AG04449 (cell line): ENCODE results near the gene CLEC4F.

ENCODE experiments used
- CTCF ChIA-PET: fragments of 350-600 bp; formaldehyde crosslinking; extraction: SDS; loops from one replicate; lab custom pipeline; 2021; ENCODE audit warnings: antibody characterized with exemption; lab: Yijun Ruan, JAX
- POLR2A ChIA-PET: fragments of 400-600, 350-600 bp; formaldehyde crosslinking; extraction: SDS; loops from one replicate; lab custom pipeline; 2020; ENCODE audit warnings: antibody characterized with exemption, inconsistent platforms; lab: Yijun Ruan, JAX
- DNase-seq: peaks from one replicate; pipeline ENCODE4 v3.0.0-alpha.2; 2010; ENCODE audit warnings: low read depth, low spot score
- H3K4me3 ChIP-seq: 2 replicates; pipeline ENCODE4 v1.5.1; 2011; ENCODE audit warnings: low read depth, mild to moderate bottlenecking, control low read depth, low read length
- CTCF ChIP-seq: IDR thresholded peaks from one replicate; pipeline ENCODE4 v1.5.1; 2011; ENCODE audit warnings: mild to moderate bottlenecking, moderate library complexity, low read length, control low read depth, inconsistent platforms; ENCODE audit not compliant: insufficient read depth; ENCODE audit errors: missing control alignments

CLEC4F gene

GRCh38 chr2:70820499-70820898 is at the start of gene CLEC4F:
CLEC4F (minus strand) TSS chr2:70820599; CDS start chr2:70820523, 76 bp downstream.
- H3K4me3 ChIP-seq, result no peak within 1 kb of the TSS
- no peak for DNase-seq
- no peak for TF ChIP-seq CTCF
- POLR2A ChIA-PET, result no interaction called here
- CTCF ChIA-PET, result no interaction called here

GRCh38 chr2:70868970-70869369 is 48.6 kb upstream of the CLEC4F start:
- ChIA-PET CTCF (interaction anchor here (1.0 to 10.6 kb wide), 9 partner anchors 7 to 97 kb away, joined by 4 to 299 read pairs (median 51); no protein-coding TSS in a partner anchor), POLR2A (no interaction called here)
- DNase-seq, result no peak
- TF ChIP-seq CTCF, result no peak
- H3K4me3 ChIP-seq, result no peak overlapping the region

GRCh38 chr2:70861777-70862625 is 41.6 kb upstream of the CLEC4F start:
- DNase-seq, result no peak
- no peak overlapping the region for H3K4me3 ChIP-seq
- CTCF ChIA-PET, result interaction anchor here (0.6 to 4.2 kb wide), 32 partner anchors 9 to 116 kb away, joined by 3 to 81 read pairs (median 4); no protein-coding TSS in a partner anchor
- POLR2A ChIA-PET, result no interaction called here
- TF ChIP-seq CTCF, result peak; percentile 98

- POLR2A ChIA-PET, result no interaction called here
- H3K4me3 ChIP-seq, result no peak overlapping the region
- DNase-seq, result no peak
- CTCF ChIA-PET, result interaction anchor here (0.9 to 5.3 kb wide), 3 partner anchors 9 to 91 kb away, joined by 3 to 44 read pairs (median 28); no protein-coding TSS in a partner anchor
- no peak for TF ChIP-seq CTCF
Observed at GRCh38 chr2:70855667-70856066, 35.3 kb upstream of the CLEC4F start.

- TF ChIP-seq CTCF, result no peak
- no peak for DNase-seq
- ChIA-PET POLR2A (no interaction called here), CTCF (interaction anchor here (5.3 kb wide), 1 partner anchor 16 kb away, joined by 44 read pairs; no protein-coding TSS in a partner anchor)
- H3K4me3 ChIP-seq, result no peak overlapping the region
Observed at GRCh38 chr2:70854411-70854810, 34.0 kb upstream of the CLEC4F start.

- CTCF ChIA-PET, result interaction anchor here (1.3 to 2.5 kb wide), 2 partner anchors 8 to 10 kb away, joined by 3 to 14 read pairs; no protein-coding TSS in a partner anchor
- DNase-seq, result no peak
- POLR2A ChIA-PET, result no interaction called here
- no peak overlapping the region for H3K4me3 ChIP-seq
- no peak for TF ChIP-seq CTCF
Observed at GRCh38 chr2:70852824-70853223, 32.4 kb upstream of the CLEC4F start.
